GM21723 (cell line): ENCODE data around the gene DOCK2.
"Not testable (repeated sequence)": the region's sequence is repeated elsewhere in the genome, so short reads cannot be mapped to it uniquely, and the experiment has no call there.

ENCODE experiments used
- ATAC-seq: cut with Tn5 transposase; IDR thresholded peaks from one replicate; pipeline ENCODE4 v1.9.1; 2021; ENCODE audit warnings: mild to moderate bottlenecking, moderate library complexity; ENCODE audit not compliant: unreplicated experiment

The DOCK2 gene

DNA sequence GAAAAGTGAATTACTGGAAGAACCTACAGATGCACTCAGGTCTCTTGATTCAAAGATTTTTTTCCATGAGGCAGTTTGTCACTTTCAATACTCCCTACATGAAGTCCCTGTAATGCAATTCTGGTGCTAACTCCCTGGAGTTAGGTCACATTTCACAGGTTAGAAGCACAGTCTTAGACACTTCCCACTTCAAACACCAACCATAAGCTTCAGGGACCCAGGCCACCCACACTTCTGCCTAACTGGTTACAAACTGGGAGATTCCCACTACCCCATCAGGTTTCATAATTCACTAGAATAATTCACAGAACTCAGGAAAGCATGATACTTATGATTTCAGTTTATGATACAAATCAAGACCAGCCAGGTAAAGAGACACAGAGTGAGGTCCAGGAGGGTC, 439.7 kb downstream of the DOCK2 start:
- ATAC-seq, result no peak

DNA sequence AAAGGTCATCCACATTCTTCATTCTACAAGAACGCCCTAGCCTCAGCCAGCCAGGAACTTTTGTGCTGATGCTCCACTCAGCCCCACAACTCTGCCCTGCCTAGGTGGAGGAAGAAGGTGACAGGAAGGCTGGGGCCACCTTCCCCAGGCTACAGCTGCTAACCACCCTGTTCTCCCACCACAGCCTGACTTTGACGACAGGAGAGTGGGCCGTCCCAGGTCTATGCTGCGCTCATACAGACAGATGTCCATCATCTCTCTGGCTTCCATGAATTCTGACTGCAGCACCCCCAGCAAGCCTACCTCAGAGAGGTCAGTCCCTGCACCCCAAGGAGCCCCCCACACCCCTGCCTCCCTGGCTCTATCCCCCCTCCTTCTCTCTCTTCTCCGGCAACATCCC, 440.5 kb downstream of the DOCK2 start:
- ATAC-seq, result no peak

DNA sequence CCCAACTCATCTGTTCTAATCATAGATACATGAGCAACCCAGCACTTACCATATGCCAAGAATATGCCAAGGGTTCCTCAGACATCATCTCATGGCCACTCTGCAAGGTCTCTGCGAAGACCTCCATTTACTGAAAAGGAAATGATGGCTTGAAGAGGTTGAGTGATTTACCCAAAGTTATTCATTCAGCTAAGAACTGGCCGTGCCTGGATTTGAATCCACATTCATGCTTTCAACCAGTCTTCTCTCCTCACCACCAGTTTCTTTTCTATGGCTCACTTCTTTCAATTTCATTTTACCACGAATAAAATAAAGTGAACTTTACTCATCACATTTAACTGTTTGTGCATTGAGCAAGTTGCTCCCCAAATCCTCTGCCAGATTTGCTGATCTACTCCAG, 441.4 kb downstream of the DOCK2 start:
- no peak for ATAC-seq

DNA sequence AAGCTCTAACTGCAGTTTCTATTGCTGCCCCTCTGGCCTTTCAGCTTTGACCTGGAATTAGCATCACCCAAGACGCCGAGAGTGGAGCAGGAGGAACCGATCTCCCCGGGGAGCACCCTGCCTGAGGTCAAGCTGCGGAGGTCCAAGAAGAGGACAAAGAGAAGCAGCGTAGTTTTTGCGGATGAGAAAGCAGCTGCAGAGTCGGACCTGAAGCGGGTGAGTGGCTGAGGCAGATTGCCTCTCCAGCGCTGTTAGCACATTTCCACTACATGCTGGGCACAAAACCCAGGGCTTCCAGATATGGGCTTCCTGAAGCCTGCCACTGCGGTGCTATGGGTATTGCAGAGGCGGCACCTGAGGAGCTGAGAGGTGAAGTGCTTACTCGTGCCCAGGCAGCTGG, 441.9 kb downstream of the DOCK2 start:
- no peak for ATAC-seq

DNA sequence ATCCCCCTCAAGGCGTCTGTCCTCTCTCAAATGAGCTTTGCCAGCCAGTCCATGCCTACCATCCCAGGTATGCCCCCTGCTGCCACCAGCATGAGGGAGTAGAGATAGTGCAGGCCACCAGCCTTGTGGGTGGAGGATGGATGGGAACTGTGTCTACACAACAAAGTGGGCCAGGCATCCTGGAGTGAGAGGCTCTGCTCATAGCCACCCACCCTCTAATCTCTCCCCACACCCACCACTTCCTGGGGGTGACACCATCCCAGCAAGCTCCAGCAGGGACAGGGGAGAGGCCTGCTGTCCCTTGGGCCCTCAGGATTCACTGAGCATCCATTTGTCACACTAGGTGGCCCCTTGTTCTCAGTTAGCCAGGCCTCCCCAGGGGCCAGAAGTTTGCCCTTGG, 443.1 kb downstream of the DOCK2 start:
- no peak for ATAC-seq

DNA sequence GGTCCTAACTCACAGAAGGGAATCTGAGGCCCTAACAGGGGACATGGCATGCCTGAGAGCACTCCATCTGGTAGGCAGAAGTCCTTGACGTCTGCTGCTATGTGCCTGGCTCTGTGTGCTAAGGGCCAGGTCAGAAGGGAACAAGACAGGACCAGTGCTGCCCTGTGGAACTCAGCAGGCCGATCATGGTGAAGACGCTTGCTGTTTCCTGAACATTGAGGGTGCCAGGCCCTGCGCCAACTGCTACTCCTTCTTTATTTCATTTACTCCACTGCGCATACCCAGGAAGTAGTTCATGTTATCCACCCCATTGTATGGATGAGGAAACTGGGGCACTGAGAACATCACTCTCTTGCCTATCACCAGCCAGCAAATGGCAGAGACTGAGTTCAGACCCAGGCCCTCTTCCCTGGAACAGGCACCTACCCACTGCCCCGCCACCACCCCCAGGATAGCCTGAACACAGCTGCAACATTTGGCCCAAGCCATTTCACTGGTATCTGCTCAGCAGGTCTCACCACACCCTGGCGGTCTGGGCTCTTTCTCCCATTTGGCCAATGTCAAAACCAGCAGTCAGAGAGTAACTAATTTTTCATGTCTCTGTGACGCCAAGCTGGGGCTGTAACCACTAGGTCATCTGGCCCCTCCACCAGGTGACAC, 443.8 kb downstream of the DOCK2 start:
- no peak for ATAC-seq

DNA sequence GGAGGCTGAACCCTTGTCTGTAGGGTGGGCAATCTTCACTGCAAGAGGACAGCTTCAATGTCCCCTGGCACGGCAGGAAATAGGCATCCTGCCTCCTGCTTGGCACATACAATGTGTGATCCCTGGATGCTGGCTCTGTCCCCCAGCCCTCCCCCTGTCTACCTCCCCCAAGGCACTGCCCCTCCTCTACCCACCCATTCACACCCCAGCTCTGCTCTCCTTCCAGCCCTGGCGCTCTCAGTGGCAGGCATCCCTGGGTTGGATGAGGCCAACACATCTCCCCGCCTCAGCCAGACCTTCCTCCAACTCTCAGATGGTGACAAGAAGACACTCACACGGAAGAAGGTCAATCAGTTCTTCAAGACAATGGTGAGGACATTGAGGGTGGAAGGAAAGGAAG, 444.5 kb downstream of the DOCK2 start:
- ATAC-seq, result no peak

DNA sequence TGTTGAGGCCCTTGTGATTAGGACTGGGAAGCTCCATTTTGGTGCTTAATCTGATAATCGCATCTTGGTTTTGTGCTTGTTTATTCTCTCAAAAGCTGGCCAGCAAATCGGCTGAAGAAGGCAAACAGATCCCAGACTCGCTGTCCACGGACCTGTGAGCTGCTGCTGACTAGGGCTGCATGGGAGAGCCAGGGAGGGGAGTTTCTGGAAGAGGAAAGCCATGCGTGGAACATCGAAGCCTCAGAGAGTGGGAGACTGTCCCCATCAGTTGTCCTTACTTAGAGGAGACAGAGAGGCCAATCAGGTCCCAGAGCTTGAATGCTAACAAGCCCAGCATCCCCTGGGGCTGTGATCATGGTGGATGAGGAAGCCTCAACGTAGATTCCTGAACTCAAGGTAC, 445.6 kb downstream of the DOCK2 start:
- no peak for ATAC-seq

DNA sequence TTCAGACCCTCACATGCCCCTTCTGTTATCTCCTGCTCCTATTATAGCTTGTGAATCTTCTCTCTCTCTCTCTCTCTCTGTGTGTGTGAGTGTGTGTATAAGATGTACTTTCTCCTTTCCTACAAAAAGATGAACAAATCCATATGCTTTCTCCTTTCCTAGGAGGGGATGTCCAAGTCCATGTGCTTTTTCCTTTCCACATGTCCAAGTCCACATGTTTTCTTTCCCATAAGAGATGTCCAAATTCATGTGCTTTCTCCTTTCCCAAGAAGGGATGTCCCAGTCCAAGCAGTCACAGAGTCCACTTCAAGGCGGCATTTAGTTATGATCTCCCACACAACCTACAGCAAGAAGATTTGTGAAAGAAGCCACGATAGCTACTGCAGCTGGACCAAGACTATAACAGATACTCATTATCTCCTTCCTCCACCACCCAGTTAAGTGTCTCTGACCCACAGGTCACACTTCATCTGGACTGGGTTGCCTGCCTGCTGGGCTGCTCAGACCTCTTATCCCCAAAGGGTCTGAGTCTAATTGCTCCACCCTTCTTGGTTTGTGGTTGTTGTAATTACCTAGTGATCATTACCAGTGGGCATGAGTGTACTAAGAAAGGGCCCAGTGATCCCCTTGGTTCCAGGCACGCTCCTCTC, 450.2 kb downstream of the DOCK2 start:
- ATAC-seq, result no peak

DNA sequence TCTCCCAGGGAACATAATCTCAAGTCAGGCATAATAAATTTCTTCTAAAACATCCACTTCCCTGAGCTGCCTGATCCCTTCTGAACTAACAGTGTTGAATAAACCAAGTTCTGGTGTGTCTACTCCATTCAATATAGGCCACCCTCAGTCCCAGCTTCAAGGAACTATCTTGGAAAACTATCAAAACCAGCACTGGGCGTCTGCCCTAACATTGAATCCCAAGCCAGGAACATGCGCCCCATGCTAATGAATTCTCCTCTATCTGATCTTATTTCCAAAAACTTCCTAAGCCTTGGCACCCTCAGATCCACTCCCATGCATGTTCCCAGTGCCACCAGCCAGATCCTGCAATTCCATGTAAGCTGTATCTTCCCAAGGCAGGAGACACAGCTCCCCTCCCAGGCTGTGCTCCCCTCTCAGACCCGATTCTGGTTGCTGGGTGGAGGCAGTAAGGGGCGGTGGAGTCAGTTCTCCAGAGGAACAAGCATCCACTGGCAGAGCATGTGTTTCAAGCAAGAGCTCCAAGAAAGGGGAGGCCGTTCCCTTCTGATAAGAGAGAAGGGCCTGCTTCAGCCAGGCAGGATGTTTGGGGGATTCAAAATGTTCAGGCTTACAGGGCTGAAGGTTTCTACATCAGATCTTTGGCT, 455.5 kb downstream of the DOCK2 start:
- ATAC-seq, result no peak

DNA sequence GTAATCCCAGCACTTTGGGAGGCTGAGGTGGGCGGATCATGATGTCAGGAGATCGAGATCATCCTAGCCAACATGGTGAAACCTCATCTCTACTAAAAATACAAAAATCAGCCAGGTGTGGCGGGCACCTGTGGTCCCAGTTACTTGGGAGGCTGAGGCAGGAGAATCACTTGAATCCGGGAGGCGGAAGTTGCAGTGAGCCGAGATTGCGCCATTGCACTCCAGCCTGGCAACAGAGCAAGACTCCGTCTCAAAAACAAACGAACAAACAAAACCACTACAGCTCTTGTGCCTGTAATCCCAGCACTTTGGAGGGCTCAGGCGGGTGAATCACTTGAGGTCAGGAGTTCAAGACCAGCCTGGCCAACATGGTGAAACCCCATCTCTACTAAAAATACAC, 457.3 kb downstream of the DOCK2 start:
- not testable (repeated sequence) for ATAC-seq

DNA sequence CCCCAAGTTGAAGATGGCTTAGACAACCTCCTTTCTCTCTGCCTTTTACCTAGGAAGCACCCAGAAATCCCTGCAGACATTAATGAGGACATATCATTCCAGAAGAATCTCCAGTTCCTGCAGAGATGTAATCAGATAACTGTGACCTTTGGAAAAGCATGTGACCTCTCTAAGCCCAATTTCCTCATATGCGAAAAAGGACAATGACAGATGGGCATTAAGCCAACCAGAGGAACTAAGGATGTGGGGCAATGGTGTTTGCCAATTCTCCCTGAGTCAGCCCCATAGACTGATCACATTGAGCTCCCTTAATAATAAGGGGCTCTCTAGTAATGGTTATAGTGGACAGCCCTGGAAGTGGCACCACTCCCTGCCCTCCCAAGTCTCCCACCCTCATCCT, 458.6 kb downstream of the DOCK2 start:
- no peak for ATAC-seq

DNA sequence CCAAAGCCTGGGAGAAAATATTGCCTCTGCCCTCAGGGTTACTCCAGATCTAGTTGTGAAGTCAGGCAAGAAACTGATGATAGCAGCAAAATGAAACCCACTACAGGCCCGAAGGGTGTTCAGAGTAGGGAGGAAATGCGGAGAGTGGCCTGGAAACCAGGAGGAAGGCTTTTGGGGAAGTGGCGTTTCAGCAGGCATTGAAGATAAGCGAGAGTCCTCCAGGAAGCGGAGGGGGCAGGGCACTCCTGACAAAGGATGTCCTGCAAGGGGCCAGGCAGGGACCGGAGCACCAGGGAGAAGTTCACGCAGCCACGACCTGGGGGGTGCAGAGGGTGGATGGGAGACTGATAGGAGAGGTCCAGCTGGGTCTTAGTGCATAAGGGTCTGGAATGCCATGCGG, 460.9 kb downstream of the DOCK2 start:
- ATAC-seq, result no peak

DNA sequence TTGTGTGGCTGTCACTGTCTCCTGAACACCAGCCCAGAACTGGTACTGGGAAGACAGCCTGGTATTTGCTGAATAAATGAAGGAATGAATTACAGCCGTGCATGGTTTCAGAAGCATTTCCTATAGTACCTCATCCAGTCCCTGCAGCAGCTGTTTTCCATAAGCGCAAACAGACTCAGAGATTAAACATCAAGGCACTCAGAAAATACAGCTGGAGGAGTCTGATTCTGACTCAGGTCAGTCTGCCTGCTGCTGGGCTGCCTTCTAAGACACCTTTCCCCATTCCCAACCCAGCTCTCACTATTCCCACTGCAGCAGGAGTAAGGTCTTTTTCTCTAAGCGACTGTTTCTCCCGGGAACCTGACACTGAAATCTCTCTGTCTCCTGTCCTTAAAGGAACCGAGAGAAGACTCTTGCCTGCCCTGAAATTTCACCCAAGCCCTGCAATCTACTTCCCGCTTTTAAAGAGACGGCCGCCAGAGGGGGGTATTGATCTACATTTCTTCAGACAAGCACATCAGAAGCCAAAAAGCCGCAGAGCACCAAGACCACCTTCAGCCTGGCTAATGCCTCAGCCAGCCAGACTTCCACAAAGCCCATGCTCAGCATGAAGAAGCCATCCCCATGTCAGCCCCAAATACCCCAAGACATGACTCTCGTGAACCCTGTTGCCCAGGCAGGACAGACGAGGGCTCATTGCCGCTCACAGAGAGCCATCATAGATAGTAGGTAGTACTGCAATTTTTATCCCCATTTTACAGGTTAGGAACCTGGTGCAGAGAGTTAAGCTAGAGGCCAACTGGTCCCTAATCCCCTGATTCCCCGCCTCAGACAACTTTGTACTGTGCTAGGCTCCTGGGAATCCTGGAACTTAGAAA, 463.2 kb downstream of the DOCK2 start:
- ATAC-seq, result peak; percentile 67

DNA sequence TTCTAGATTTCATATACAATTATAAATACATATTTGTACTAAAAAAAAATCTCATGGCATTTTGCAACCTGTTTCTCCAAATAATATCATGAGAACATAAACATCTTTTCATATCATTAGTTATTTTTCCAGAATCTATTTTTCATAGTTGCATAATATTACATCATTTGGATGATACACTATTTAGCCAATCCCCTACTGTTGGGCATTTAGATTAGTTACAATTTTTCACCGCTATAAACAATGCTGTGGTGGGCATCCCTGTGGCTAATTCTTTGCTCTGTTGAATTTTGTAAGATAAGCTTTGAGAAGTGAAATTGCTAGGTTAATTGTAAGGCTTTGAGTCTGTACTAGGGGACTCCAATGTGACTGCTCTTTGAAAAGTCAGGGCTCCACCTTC, 466.4 kb downstream of the DOCK2 start:
- ATAC-seq, result no peak

DNA sequence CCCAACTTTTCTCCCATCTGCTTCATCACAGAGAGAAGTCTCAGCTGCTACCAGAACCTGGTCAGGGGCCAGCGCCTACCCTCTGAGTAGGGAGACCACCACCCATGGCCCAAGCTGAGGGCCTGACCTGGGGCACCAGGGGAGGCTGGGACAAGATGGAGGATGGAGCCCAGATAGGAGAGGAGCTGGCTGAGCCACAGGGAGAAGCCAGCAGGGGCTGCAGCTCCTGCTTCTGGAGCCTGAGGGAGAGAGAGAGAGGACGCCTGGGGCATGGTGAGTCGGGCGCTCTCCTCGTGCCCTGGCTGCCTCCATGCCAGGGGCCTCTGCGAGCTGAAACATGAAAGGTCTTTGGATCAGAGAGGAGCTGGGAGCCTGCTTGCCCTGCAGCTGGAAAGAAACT, 467.2 kb downstream of the DOCK2 start:
- no peak for ATAC-seq

DNA sequence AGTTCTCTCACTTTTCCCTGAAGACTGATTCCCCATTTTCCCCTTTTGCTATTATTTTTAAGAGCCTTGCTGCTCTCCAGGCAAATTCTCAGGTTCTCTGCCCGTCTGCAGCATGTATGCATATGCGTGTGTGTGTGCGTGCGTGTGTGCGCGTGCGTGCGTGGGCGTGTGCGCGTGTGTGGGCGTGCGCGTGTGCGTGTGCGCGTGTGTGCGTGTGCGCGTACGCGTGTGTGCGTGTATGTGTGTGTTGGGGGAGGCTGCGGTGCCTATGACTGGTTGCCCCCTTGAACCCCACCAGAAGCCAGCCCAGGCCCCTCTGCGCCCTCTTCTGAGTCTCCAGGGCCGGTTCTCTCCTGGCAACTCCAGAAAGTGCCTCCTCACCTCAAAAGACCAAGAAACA, 467.6 kb downstream of the DOCK2 start:
- ATAC-seq, result no peak

DNA sequence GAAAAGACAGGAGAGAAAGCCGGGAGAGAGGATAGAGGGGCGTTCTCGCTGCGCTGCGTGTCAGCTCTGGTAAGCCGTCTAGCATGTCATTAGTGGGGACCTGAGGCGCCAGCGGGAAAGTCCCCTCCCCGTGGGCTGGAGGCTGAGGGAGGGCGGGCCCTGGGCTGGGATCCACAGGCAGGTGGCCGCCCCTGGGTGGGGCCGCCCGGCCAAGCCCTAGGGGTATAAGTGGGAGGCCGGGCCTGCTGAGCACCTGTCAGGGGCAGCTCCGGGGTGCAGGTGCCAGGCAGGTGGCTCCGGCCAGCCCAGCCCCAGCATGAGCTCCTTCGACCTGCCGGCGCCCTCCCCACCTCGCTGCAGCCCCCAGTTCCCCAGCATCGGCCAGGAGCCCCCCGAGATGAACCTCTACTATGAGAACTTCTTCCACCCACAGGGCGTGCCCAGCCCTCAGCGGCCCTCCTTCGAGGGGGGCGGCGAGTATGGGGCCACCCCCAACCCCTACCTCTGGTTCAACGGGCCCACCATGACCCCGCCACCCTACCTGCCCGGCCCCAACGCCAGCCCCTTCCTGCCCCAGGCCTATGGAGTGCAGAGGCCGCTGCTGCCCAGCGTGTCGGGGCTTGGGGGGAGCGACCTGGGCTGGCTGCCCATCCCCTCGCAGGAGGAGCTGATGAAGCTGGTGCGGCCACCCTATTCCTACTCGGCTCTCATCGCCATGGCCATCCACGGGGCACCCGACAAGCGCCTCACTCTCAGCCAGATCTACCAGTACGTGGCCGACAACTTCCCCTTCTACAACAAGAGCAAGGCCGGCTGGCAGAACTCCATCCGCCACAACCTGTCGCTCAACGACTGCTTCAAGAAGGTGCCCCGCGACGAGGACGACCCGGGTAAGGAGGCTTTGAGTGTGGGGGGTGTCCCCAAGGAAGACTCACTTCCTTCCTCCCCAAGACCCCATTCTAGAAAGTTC, 468.9 kb downstream of the DOCK2 start, which contains the start of gene FOXI1:
Gene FOXI1, plus strand, starts transcription at position 256 of the 970 bp plus-strand sequence. Its CDS starts 61 bp downstream, at position 317.
- no peak for ATAC-seq

DNA sequence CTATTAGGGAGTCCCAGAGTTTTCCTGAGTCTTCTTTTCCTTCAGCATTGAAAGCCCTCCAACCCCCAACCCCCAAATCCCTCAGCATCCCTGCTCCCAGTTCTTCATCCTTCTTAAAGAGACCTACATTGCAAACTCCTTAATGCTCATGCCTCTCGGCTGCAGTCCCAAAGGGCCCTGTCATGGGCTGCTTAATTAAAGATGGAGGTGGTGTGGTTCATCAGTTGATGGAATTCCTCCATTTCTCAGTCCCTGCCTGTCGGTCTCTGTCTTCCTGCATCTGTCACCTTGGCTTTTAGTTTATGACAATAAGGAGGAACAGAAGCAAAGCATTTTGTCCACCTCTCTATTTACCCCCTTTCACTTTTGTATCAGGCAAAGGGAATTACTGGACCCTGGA, 470.6 kb downstream of the DOCK2 start:
- ATAC-seq, result no peak

DNA sequence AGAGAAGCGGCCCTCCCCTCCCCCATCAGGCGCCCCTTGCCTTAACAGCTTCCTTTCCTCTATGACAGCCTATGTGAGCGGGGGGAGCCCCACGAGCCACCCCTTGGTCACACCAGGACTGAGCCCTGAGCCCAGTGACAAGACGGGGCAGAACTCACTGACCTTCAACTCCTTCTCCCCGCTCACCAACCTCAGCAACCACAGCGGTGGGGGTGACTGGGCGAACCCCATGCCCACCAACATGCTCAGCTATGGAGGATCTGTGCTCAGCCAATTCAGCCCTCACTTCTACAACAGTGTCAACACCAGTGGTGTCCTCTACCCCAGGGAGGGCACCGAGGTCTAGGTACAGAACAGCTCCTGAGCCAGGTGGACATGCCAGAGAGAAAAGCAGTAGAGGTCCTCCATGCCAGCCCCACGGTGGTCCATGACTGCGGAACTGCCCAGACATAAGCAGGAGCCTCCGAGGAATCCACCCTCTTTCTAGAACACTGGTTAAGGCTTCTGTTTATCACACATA, 471.3 kb downstream of the DOCK2 start:
- ATAC-seq, result no peak
